NCI-H1105 treated with DMSO at 0.1 percent for 48 hours (cell line): Measurements from ENCODE around the gene NEK6.

Source experiments
- DNase-seq: peaks from one replicate; lab custom pipeline; 2025; lab: John Stamatoyannopoulos, UW

The NEK6 gene

GRCh38 chr9:124261736-124262648 lies 4.2 kb downstream of the NEK6 start:
- DNase-seq = no peak

- DNase-seq = no peak
These were observed 4.9 kb downstream of the NEK6 start for GRCh38 chr9:124262649-124262972.

GRCh38 chr9:124263213-124263612 lies 5.5 kb downstream of the NEK6 start:
- DNase-seq = no peak

GRCh38 chr9:124263800-124264426 lies 6.2 kb downstream of the NEK6 start:
- DNase-seq = no peak

GRCh38 chr9:124264823-124265233 lies 7.1 kb downstream of the NEK6 start:
- no peak for DNase-seq

- no peak for DNase-seq
These were observed 7.8 kb downstream of the NEK6 start for GRCh38 chr9:124265551-124265950.

GRCh38 chr9:124266139-124266825 lies 8.5 kb downstream of the NEK6 start:
- DNase-seq = no peak

- DNase-seq = no peak
These were observed 9.1 kb downstream of the NEK6 start for GRCh38 chr9:124266826-124267201.

- DNase-seq = no peak
These were observed 9.6 kb downstream of the NEK6 start for GRCh38 chr9:124267271-124267807.

GRCh38 chr9:124268248-124268647 lies 10.5 kb downstream of the NEK6 start:
- no peak for DNase-seq

- DNase-seq = no peak
These were observed 10.9 kb downstream of the NEK6 start for GRCh38 chr9:124268661-124269060.

GRCh38 chr9:124269556-124269955 lies 11.8 kb downstream of the NEK6 start:
- no peak for DNase-seq

- DNase-seq = no peak
These were observed 13.0 kb downstream of the NEK6 start for GRCh38 chr9:124270504-124271335.

GRCh38 chr9:124271660-124272059 lies 13.9 kb downstream of the NEK6 start:
- peak; percentile 23 for DNase-seq

GRCh38 chr9:124272118-124272517 lies 14.4 kb downstream of the NEK6 start:
- no peak for DNase-seq

- DNase-seq = no peak
These were observed 15.2 kb downstream of the NEK6 start for GRCh38 chr9:124272979-124273378.

- no peak for DNase-seq
These were observed 15.8 kb downstream of the NEK6 start for GRCh38 chr9:124273427-124274160.

- DNase-seq = no peak
These were observed 16.5 kb downstream of the NEK6 start for GRCh38 chr9:124274226-124274625.

- no peak for DNase-seq
These were observed 17.0 kb downstream of the NEK6 start for GRCh38 chr9:124274738-124275137.

- DNase-seq = no peak
These were observed 19.7 kb downstream of the NEK6 start for GRCh38 chr9:124277420-124277819.

- DNase-seq = no peak
These were observed 20.3 kb downstream of the NEK6 start for GRCh38 chr9:124278054-124278540.
